ENCODE data around the gene TOM1.

The TOM1 gene

GRCh38 chr22:35376728-35377472 lies 77.2 kb downstream of the TOM1 start:
- Histone ChIP-seq H3K4me3 (IDR thresholded peaks at IDR 0.05; ENCODE audit: insufficient read depth, low read depth, low read length) (no peak overlapping the region), H3K27ac (peak overlapping the region; percentile 77), H2AFZ (ENCODE audit: low read depth) (peak overlapping the region; percentile 70)

DNA sequence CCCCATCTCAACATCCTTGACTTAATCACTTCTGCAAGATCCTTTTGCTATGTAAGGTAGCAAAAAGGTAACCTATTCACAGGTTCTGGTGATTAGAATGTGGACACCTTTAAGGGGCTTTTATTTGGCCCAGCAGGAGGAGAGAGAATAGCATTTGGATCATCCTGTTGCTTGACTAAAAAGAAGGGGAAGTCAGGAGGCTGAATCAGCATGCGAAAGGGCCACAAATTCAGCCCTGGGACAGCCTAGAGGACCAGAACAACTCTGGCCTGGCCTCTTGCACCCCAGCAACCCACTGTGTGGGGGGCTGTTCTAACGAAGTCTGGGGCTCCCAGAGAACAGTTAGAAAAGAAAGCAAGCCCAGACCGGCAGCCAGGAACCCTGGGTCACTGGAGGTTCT lies 78.0 kb downstream of the TOM1 start:
- Histone ChIP-seq H3K4me2 (peak overlapping the region; percentile 75; the same call in 1 of the 2 replicates), H3K79me2 (ENCODE audit: insufficient read depth, low read depth) (no peaks in the 10 kb centered on the region), H3K4me1 (ENCODE audit: low read depth, poor library complexity, severe bottlenecking) (peaks cover 51% of the 10 kb centered on the region), H3K27ac (peak overlapping the region; percentile 77), H3K4me3 (IDR thresholded peaks at IDR 0.05; ENCODE audit: insufficient read depth, low read depth, low read length) (no peak overlapping the region), H3K9ac (no peak overlapping the region; the same call in 1 of the 2 replicates), H3K36me3 (ENCODE audit: insufficient read depth) (no peaks in the 10 kb centered on the region), H4K20me1 (ENCODE audit: insufficient read depth) (no peaks in the 10 kb centered on the region), H2AFZ (ENCODE audit: low read depth) (peak overlapping the region; percentile 70; the same call in 1 of the 2 replicates), H3K27me3 (ENCODE audit: insufficient read depth, low read depth) (no peaks in the 10 kb centered on the region)
- TF ChIP-seq CTCF (conservative IDR thresholded peaks at IDR 0.05; ENCODE audit: low read depth, low read length) = no peak

More at GRCh38 chr22:35376728-35377472, 77.2 kb downstream of the TOM1 start:
- H3K4me1 ChIP-seq (ENCODE audit: low read depth, poor library complexity, severe bottlenecking) = peaks cover 48% of the 10 kb centered on the region
- H3K36me3 ChIP-seq (ENCODE audit: insufficient read depth) = no peaks in the 10 kb centered on the region
- peak overlapping the region; percentile 75 for H3K4me2 ChIP-seq
- no peaks in the 10 kb centered on the region for H4K20me1 ChIP-seq (ENCODE audit: insufficient read depth)
- H3K27me3 ChIP-seq (ENCODE audit: insufficient read depth, low read depth) = no peaks in the 10 kb centered on the region
- H3K79me2 ChIP-seq (ENCODE audit: insufficient read depth, low read depth) = no peaks in the 10 kb centered on the region
- H3K9ac ChIP-seq = peak overlapping the region; percentile 62
- no peak for TF ChIP-seq CTCF (conservative IDR thresholded peaks at IDR 0.05; ENCODE audit: low read depth, low read length)

- no peak overlapping the region for H2AFZ ChIP-seq (ENCODE audit: low read depth)
- H3K4me2 ChIP-seq = no peak overlapping the region
- H3K4me1 ChIP-seq (ENCODE audit: low read depth, poor library complexity, severe bottlenecking) = peaks cover 51% of the 10 kb centered on the region
- no peak overlapping the region for H3K4me3 ChIP-seq (IDR thresholded peaks at IDR 0.05; ENCODE audit: insufficient read depth, low read depth, low read length)
- no peaks in the 10 kb centered on the region for H3K27me3 ChIP-seq (ENCODE audit: insufficient read depth, low read depth)
- no peaks in the 10 kb centered on the region for H4K20me1 ChIP-seq (ENCODE audit: insufficient read depth)
- no peak for TF ChIP-seq CTCF (conservative IDR thresholded peaks at IDR 0.05; ENCODE audit: low read depth, low read length)
- no peak overlapping the region for H3K27ac ChIP-seq
- H3K79me2 ChIP-seq (ENCODE audit: insufficient read depth, low read depth) = no peaks in the 10 kb centered on the region
- no peak overlapping the region for H3K9ac ChIP-seq
- H3K36me3 ChIP-seq (ENCODE audit: insufficient read depth) = no peaks in the 10 kb centered on the region
Measured at GRCh38 chr22:35378621-35379020, 78.9 kb downstream of the TOM1 start.

DNA sequence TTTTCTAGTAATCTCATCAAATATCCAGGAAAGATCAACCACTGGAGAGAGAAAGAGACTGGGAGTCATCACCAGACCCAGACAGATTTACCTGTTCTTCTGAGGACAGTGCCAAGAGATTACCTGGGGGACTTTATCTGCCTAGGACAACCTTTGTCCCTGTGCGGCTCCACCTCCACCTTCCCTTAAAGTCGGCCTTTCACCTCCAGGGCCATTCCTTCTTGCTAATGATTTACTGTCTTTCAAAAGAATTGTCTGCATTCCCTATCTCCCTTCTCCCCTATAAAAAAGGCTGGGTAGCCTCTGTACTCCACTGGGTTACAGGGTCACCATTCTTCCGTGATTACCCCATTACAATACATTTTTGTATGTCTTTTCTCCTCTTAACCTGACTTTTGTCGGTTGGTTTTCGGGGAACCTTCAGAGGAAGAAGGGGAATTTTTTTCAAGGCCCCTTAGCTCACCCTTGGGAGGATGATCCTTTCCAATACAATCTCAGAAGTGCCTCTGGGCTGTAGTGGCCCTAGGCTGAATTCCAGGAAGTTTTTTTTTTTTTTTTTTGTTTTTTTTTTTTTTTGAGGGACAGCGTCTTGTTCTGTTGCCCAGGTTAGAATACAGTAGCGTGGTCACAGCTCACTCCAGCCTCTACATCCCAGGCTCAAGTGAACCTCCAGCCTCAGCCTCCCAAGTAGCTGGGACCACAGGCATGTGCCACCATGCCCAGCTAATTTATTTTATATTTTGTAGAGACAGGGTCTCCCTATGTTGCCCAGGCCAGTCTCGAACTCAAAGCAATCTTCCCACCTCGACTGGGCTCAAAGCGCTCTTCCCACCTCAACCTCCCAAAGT lies 79.7 kb downstream of the TOM1 start:
- Histone ChIP-seq H3K79me2 (ENCODE audit: insufficient read depth, low read depth) (no peaks in the 10 kb centered on the region), H3K4me1 (ENCODE audit: low read depth, poor library complexity, severe bottlenecking) (peaks cover 51% of the 10 kb centered on the region), H3K4me2 (no peak overlapping the region), H3K27me3 (ENCODE audit: insufficient read depth, low read depth) (no peaks in the 10 kb centered on the region), H3K36me3 (ENCODE audit: insufficient read depth) (no peaks in the 10 kb centered on the region), H3K9ac (no peak overlapping the region), H2AFZ (ENCODE audit: low read depth) (no peak overlapping the region), H4K20me1 (ENCODE audit: insufficient read depth) (no peaks in the 10 kb centered on the region), H3K27ac (no peak overlapping the region), H3K4me3 (IDR thresholded peaks at IDR 0.05; ENCODE audit: insufficient read depth, low read depth, low read length) (no peak overlapping the region)
- no peak for TF ChIP-seq CTCF (conservative IDR thresholded peaks at IDR 0.05; ENCODE audit: low read depth, low read length)
